HUES48 (cell line): ENCODE measurements around the gene DIAPH3.

ENCODE experiments used
- H3K27ac ChIP-seq: one replicate; pipeline ENCODE4 v1.7.0; 2013; ENCODE audit warnings: low read depth, low read length, inconsistent platforms
- H3K27me3 ChIP-seq: 2 replicates; pipeline ENCODE4 v1.6.1; 2013; ENCODE audit warnings: mild to moderate bottlenecking, low read length; ENCODE audit not compliant: control insufficient read depth, insufficient read depth
- H3K36me3 ChIP-seq: 2 replicates; pipeline ENCODE4 v1.6.1; 2013; ENCODE audit warnings: low read length; ENCODE audit not compliant: control insufficient read depth, insufficient read depth
- H3K4me1 ChIP-seq: 2 replicates; pipeline ENCODE4 v1.6.1; 2013; ENCODE audit warnings: mild to moderate bottlenecking, low read length; ENCODE audit not compliant: control insufficient read depth, insufficient read depth
- H3K4me3 ChIP-seq: 2 replicates; pipeline ENCODE4 v1.5.1; 2013; ENCODE audit warnings: mild to moderate bottlenecking, low read depth, low read length
- H3K9ac ChIP-seq: 2 replicates; pipeline ENCODE4 v1.6.1; 2013; ENCODE audit warnings: mild to moderate bottlenecking, low read depth, low read length, moderate library complexity
- H3K9me3 ChIP-seq: 2 replicates; pipeline ENCODE4 v1.6.1; 2013; ENCODE audit warnings: low read length; ENCODE audit not compliant: control insufficient read depth, insufficient read depth

DIAPH3 gene

GRCh38 chr13:59755632-59756290, 408.0 kb downstream of the DIAPH3 start:
- no peak overlapping the region for H3K27ac ChIP-seq
- no peak overlapping the region for H3K4me3 ChIP-seq
- H3K4me1 ChIP-seq: peaks cover 16% of the 10 kb centered on the region
- H3K27me3 ChIP-seq: no peaks in the 10 kb centered on the region
- H3K36me3 ChIP-seq: no peaks in the 10 kb centered on the region
- no peak overlapping the region for H3K9ac ChIP-seq
- H3K9me3 ChIP-seq: no peaks in the 10 kb centered on the region

- Histone ChIP-seq H3K27me3 (no peaks in the 10 kb centered on the region), H3K4me3 (no peak overlapping the region), H3K9ac (no peak overlapping the region), H3K27ac (no peak overlapping the region), H3K36me3 (no peaks in the 10 kb centered on the region), H3K4me1 (peaks cover 28% of the 10 kb centered on the region), H3K9me3 (no peaks in the 10 kb centered on the region)
Measured at GRCh38 chr13:59754411-59754810, 409.3 kb downstream of the DIAPH3 start.

GRCh38 chr13:59750860-59751259, 412.9 kb downstream of the DIAPH3 start:
- Histone ChIP-seq H3K27ac (peak overlapping the region; percentile 59), H3K27me3 (no peaks in the 10 kb centered on the region), H3K36me3 (no peaks in the 10 kb centered on the region), H3K9me3 (no peaks in the 10 kb centered on the region), H3K4me3 (peak overlapping the region; percentile 23), H3K4me1 (peaks cover 28% of the 10 kb centered on the region), H3K9ac (no peak overlapping the region)

- Histone ChIP-seq H3K4me1 (peaks cover 52% of the 10 kb centered on the region), H3K9ac (no peak overlapping the region), H3K9me3 (no peaks in the 10 kb centered on the region), H3K27me3 (no peaks in the 10 kb centered on the region), H3K27ac (no peak overlapping the region), H3K4me3 (no peak overlapping the region), H3K36me3 (no peaks in the 10 kb centered on the region)
Measured at GRCh38 chr13:59748046-59748445, 415.7 kb downstream of the DIAPH3 start.

GRCh38 chr13:59747529-59747928, 416.2 kb downstream of the DIAPH3 start:
- no peak overlapping the region for H3K4me3 ChIP-seq
- no peak overlapping the region for H3K9ac ChIP-seq
- no peaks in the 10 kb centered on the region for H3K27me3 ChIP-seq
- no peak overlapping the region for H3K27ac ChIP-seq
- peaks cover 57% of the 10 kb centered on the region for H3K4me1 ChIP-seq
- H3K36me3 ChIP-seq: no peaks in the 10 kb centered on the region
- H3K9me3 ChIP-seq: no peaks in the 10 kb centered on the region

GRCh38 chr13:59746291-59746962, 417.3 kb downstream of the DIAPH3 start:
- peaks cover 52% of the 10 kb centered on the region for H3K4me1 ChIP-seq
- no peak overlapping the region for H3K4me3 ChIP-seq
- no peaks in the 10 kb centered on the region for H3K9me3 ChIP-seq
- no peak overlapping the region for H3K27ac ChIP-seq
- H3K36me3 ChIP-seq: no peaks in the 10 kb centered on the region
- H3K9ac ChIP-seq: no peak overlapping the region
- no peaks in the 10 kb centered on the region for H3K27me3 ChIP-seq

GRCh38 chr13:59745392-59745788, 418.3 kb downstream of the DIAPH3 start:
- Histone ChIP-seq H3K4me1 (peaks cover 41% of the 10 kb centered on the region), H3K9ac (no peak overlapping the region), H3K27me3 (no peaks in the 10 kb centered on the region), H3K27ac (peak overlapping the region; percentile 26), H3K4me3 (no peak overlapping the region), H3K36me3 (no peaks in the 10 kb centered on the region), H3K9me3 (no peaks in the 10 kb centered on the region)

- Histone ChIP-seq H3K36me3 (no peaks in the 10 kb centered on the region), H3K4me3 (no peak overlapping the region), H3K4me1 (peaks cover 36% of the 10 kb centered on the region), H3K27ac (peak overlapping the region; percentile 26), H3K27me3 (no peaks in the 10 kb centered on the region), H3K9me3 (no peaks in the 10 kb centered on the region), H3K9ac (no peak overlapping the region; the same call in 1 of the 2 replicates)
Measured at GRCh38 chr13:59744747-59745391, 418.9 kb downstream of the DIAPH3 start.

- no peaks in the 10 kb centered on the region for H3K27me3 ChIP-seq
- no peaks in the 10 kb centered on the region for H3K36me3 ChIP-seq
- no peaks in the 10 kb centered on the region for H3K9me3 ChIP-seq
- no peak overlapping the region for H3K4me3 ChIP-seq
- H3K9ac ChIP-seq: no peak overlapping the region
- H3K4me1 ChIP-seq: peaks cover 33% of the 10 kb centered on the region
- no peak overlapping the region for H3K27ac ChIP-seq
Measured at GRCh38 chr13:59743195-59743594, 420.5 kb downstream of the DIAPH3 start.

GRCh38 chr13:59742467-59742866, 421.3 kb downstream of the DIAPH3 start:
- Histone ChIP-seq H3K4me3 (no peak overlapping the region), H3K4me1 (peaks cover 33% of the 10 kb centered on the region), H3K36me3 (no peaks in the 10 kb centered on the region), H3K9me3 (no peaks in the 10 kb centered on the region), H3K27ac (no peak overlapping the region), H3K9ac (no peak overlapping the region), H3K27me3 (no peaks in the 10 kb centered on the region)

GRCh38 chr13:59738921-59739320, 424.8 kb downstream of the DIAPH3 start:
- Histone ChIP-seq H3K36me3 (no peaks in the 10 kb centered on the region), H3K27ac (no peak overlapping the region), H3K4me3 (no peak overlapping the region), H3K9ac (no peak overlapping the region), H3K4me1 (peaks cover 14% of the 10 kb centered on the region), H3K9me3 (no peaks in the 10 kb centered on the region), H3K27me3 (no peaks in the 10 kb centered on the region)
